ENCODE data around the gene RALGAPA1. TPM values are rescaled to one million over a fixed set of nuclear protein-coding genes. Genes with fewer than 3 reads are reported as not detected.
"Not testable (repeated sequence)": the region's sequence is repeated elsewhere in the genome, so short reads cannot be mapped to it uniquely, and the experiment has no call there.

RALGAPA1 gene
- polyA plus RNA-seq (2013, experiment 1 of 2; ENCODE audit: insufficient read length), result 9.5 TPM
- polyA plus RNA-seq (2013, experiment 2 of 2; ENCODE audit: insufficient read length), result 11.0 TPM

GRCh38 chr14:35808638-35809563 is at the start of gene RALGAPA1:
TSS of gene RALGAPA1 (minus strand) at chr14:35809295. CDS start at chr14:35808835, 460 bp downstream.
- peak; percentile 98 for DNase-seq

- peak; percentile 43 for DNase-seq
Measured at GRCh38 chr14:35858521-35859209, 49.6 kb upstream of the RALGAPA1 start.

GRCh38 chr14:35855876-35856481 is 46.9 kb upstream of the RALGAPA1 start:
- no peak for DNase-seq

GRCh38 chr14:35854696-35855270 is 45.7 kb upstream of the RALGAPA1 start:
- DNase-seq, result no peak

- no peak for DNase-seq
Measured at GRCh38 chr14:35853225-35853624, 44.1 kb upstream of the RALGAPA1 start.

GRCh38 chr14:35851823-35852222 is 42.7 kb upstream of the RALGAPA1 start:
- DNase-seq, result no peak

- no peak for DNase-seq
Measured at GRCh38 chr14:35849122-35849521, 40.0 kb upstream of the RALGAPA1 start.

GRCh38 chr14:35847636-35848035 is 38.5 kb upstream of the RALGAPA1 start:
- DNase-seq, result no peak

- no peak for DNase-seq
Measured at GRCh38 chr14:35844494-35844893, 35.4 kb upstream of the RALGAPA1 start.

- not testable (repeated sequence) for DNase-seq
Measured at GRCh38 chr14:35842245-35842644, 33.1 kb upstream of the RALGAPA1 start.

GRCh38 chr14:35841704-35842103 is 32.6 kb upstream of the RALGAPA1 start:
- DNase-seq, result not testable (repeated sequence)

GRCh38 chr14:35835208-35835982 is 26.3 kb upstream of the RALGAPA1 start:
- DNase-seq, result no peak

GRCh38 chr14:35829449-35829848 is 20.4 kb upstream of the RALGAPA1 start:
- peak; percentile 59 for DNase-seq

GRCh38 chr14:35827678-35828472 is 18.8 kb upstream of the RALGAPA1 start:
- no peak for DNase-seq

- no peak for DNase-seq
Measured at GRCh38 chr14:35826952-35827416, 17.9 kb upstream of the RALGAPA1 start.

GRCh38 chr14:35826218-35826951 is 17.3 kb upstream of the RALGAPA1 start, which contains the start of gene BRMS1L:
TSS of gene BRMS1L (plus strand) at chr14:35826338. CDS start at chr14:35826517, 179 bp downstream.
- peak; percentile 99 for DNase-seq

GRCh38 chr14:35825968-35826217 is 16.8 kb upstream of the RALGAPA1 start:
- DNase-seq, result no peak

- not testable (repeated sequence) for DNase-seq
Measured at GRCh38 chr14:35824446-35825165, 15.5 kb upstream of the RALGAPA1 start.

GRCh38 chr14:35822501-35822900 is 13.4 kb upstream of the RALGAPA1 start:
- DNase-seq, result no peak

Measured in fibroblast of skin of back (primary cell).